Activated CD8-positive, alpha-beta T cell treated with anti-CD3 and anti-CD28 coated beads, Interleukin-2, amount 10 ng/mL, durations not matched to agents 7 days and 5 days (primary cell): ENCODE measurements around the gene KIF11. TPM values are rescaled to one million over a fixed set of nuclear protein-coding genes. Genes with fewer than 3 reads are reported as not detected.

Experiments used
- ATAC-seq: fragments of 150-1000 bp; cut with Tn5 transposase; one replicate; pipeline ENCODE4 v1.10.0; 2021; ENCODE audit warnings: moderate library complexity
- CTCF ChIA-PET: fragments of 350-600 bp; sonication (Branson Sonifier 250); formaldehyde crosslinking; loops from one replicate; lab custom pipeline; 2021; ENCODE audit warnings: antibody characterized with exemption; lab: Charles Lee
- POLR2A ChIA-PET: fragments of 350-600 bp; sonication (Branson Sonifier 250); formaldehyde crosslinking; loops from one replicate; lab custom pipeline; 2021; ENCODE audit warnings: antibody characterized with exemption; lab: Charles Lee
- DNase-seq: peaks from one replicate; pipeline ENCODE4 v3.0.0-alpha.2; 2020
- H3K27ac Mint-ChIP-seq: one replicate; pipeline ENCODE4 v1.8.0; 2021; ENCODE audit warnings: mild to moderate bottlenecking, mixed read lengths
- H3K27me3 Mint-ChIP-seq: one replicate; pipeline ENCODE4 v1.8.0; 2021; ENCODE audit warnings: low read depth, mixed read lengths
- H3K36me3 Mint-ChIP-seq: one replicate; pipeline ENCODE4 v1.8.0; 2021; ENCODE audit warnings: low read depth, mixed read lengths
- H3K4me1 Mint-ChIP-seq: one replicate; pipeline ENCODE4 v1.8.0; 2021; ENCODE audit warnings: low read depth, mixed read lengths
- H3K4me3 Mint-ChIP-seq: one replicate; pipeline ENCODE4 v1.8.0; 2021; ENCODE audit warnings: mild to moderate bottlenecking, mixed read lengths
- H3K9me3 Mint-ChIP-seq: one replicate; pipeline ENCODE4 v1.8.0; 2022; ENCODE audit warnings: mixed read lengths; ENCODE audit not compliant: insufficient read depth
- total RNA-seq, 2 experiments: library from RNA; stranded (reverse); gene quantifications; one replicate each; pipeline ENCODE4 v1.2.3, GENCODE V29; 2021

The KIF11 gene
- total RNA-seq, 2 experiments from 2014 or later, result 85.2 to 87.0 TPM

- Mint-ChIP-seq H3K4me3 (peak overlapping the region; percentile 50), H3K27me3 (peaks cover 64% of the 10 kb centered on the region), H3K9me3 (no peaks in the 10 kb centered on the region), H3K4me1 (peaks cover 28% of the 10 kb centered on the region), H3K27ac (no peak overlapping the region), H3K36me3 (no peaks in the 10 kb centered on the region)
- ATAC-seq (no peak), DNase-seq (no peak)
- ChIA-PET CTCF (no interaction called here), POLR2A (no interaction called here)
Measured at GRCh38 chr10:92688573-92688926, 95.6 kb downstream of the KIF11 start.

GRCh38 chr10:92688927-92689662, 96.2 kb downstream of the KIF11 start:
- CTCF ChIA-PET, result no interaction called here
- DNase-seq, result peak; percentile 23
- no peak overlapping the region for H3K27ac Mint-ChIP-seq
- H3K4me3 Mint-ChIP-seq, result peak overlapping the region; percentile 50
- POLR2A ChIA-PET, result no interaction called here
- H3K36me3 Mint-ChIP-seq, result no peaks in the 10 kb centered on the region
- ATAC-seq, result peak; percentile 20
- peaks cover 67% of the 10 kb centered on the region for H3K27me3 Mint-ChIP-seq
- peaks cover 28% of the 10 kb centered on the region for H3K4me1 Mint-ChIP-seq
- H3K9me3 Mint-ChIP-seq, result no peaks in the 10 kb centered on the region

GRCh38 chr10:92689663-92690210, 96.8 kb downstream of the KIF11 start, which contains the start of gene HHEX:
HHEX (plus strand) TSS chr10:92689955; CDS start chr10:92689987, 32 bp downstream.
- ChIA-PET CTCF (no interaction called here), POLR2A (no interaction called here)
- peaks cover 28% of the 10 kb centered on the region for H3K4me1 Mint-ChIP-seq
- H3K36me3 Mint-ChIP-seq, result no peaks in the 10 kb centered on the region
- peak; percentile 33 for DNase-seq
- H3K9me3 Mint-ChIP-seq, result no peaks in the 10 kb centered on the region
- peaks cover 68% of the 10 kb centered on the region for H3K27me3 Mint-ChIP-seq
- no peak within 1 kb of the TSS for H3K27ac Mint-ChIP-seq
- ATAC-seq, result peak; percentile 67
- H3K4me3 Mint-ChIP-seq, result peak within 1 kb of the TSS; percentile 63

GRCh38 chr10:92690211-92690914, 97.4 kb downstream of the KIF11 start:
- Mint-ChIP-seq H3K27ac (no peak overlapping the region), H3K4me1 (peaks cover 28% of the 10 kb centered on the region), H3K4me3 (peak overlapping the region; percentile 63), H3K36me3 (no peaks in the 10 kb centered on the region), H3K27me3 (peaks cover 67% of the 10 kb centered on the region), H3K9me3 (no peaks in the 10 kb centered on the region)
- DNase-seq, result peak; percentile 72
- ChIA-PET CTCF (interaction anchor here (1.1 kb wide), 1 partner anchor 152 kb away, joined by 3 read pairs; no protein-coding TSS in a partner anchor), POLR2A (interaction anchor here (0.8 kb wide), 1 partner anchor 9 kb away, joined by 4 read pairs; no protein-coding TSS in a partner anchor)
- ATAC-seq, result peak; percentile 61

GRCh38 chr10:92690915-92691590, 98.1 kb downstream of the KIF11 start:
- peaks cover 61% of the 10 kb centered on the region for H3K27me3 Mint-ChIP-seq
- no peaks in the 10 kb centered on the region for H3K36me3 Mint-ChIP-seq
- CTCF ChIA-PET, result interaction anchor here (1.1 kb wide), 1 partner anchor 152 kb away, joined by 3 read pairs; no protein-coding TSS in a partner anchor

GRCh38 chr10:92691591-92692079, 98.7 kb downstream of the KIF11 start:
- ChIA-PET POLR2A (no interaction called here), CTCF (interaction anchor here (1.1 kb wide), 1 partner anchor 151 kb away, joined by 3 read pairs; no protein-coding TSS in a partner anchor)
- peaks cover 63% of the 10 kb centered on the region for H3K27me3 Mint-ChIP-seq
- H3K9me3 Mint-ChIP-seq, result no peaks in the 10 kb centered on the region
- H3K27ac Mint-ChIP-seq, result peak overlapping the region; percentile 57
- H3K4me1 Mint-ChIP-seq, result peaks cover 28% of the 10 kb centered on the region
- no peaks in the 10 kb centered on the region for H3K36me3 Mint-ChIP-seq
- ATAC-seq, result peak; percentile 5
- peak overlapping the region; percentile 1 for H3K4me3 Mint-ChIP-seq
- peak; percentile 38 for DNase-seq

More at GRCh38 chr10:92690915-92691590, 98.1 kb downstream of the KIF11 start:
- Mint-ChIP-seq H3K27ac (peak overlapping the region; percentile 57), H3K9me3 (no peaks in the 10 kb centered on the region), H3K4me1 (peaks cover 28% of the 10 kb centered on the region), H3K4me3 (peak overlapping the region; percentile 63)
- ATAC-seq (no peak), DNase-seq (no peak)
- POLR2A ChIA-PET, result interaction anchor here (0.8 kb wide), 1 partner anchor 10 kb away, joined by 4 read pairs; no protein-coding TSS in a partner anchor

- ATAC-seq (no peak), DNase-seq (no peak)
- H3K4me1 Mint-ChIP-seq, result peaks cover 28% of the 10 kb centered on the region
- peak overlapping the region; percentile 1 for H3K4me3 Mint-ChIP-seq
- H3K27ac Mint-ChIP-seq, result no peak overlapping the region
- no peaks in the 10 kb centered on the region for H3K9me3 Mint-ChIP-seq
- CTCF ChIA-PET, result no interaction called here
- POLR2A ChIA-PET, result no interaction called here
- H3K36me3 Mint-ChIP-seq, result no peaks in the 10 kb centered on the region
- peaks cover 68% of the 10 kb centered on the region for H3K27me3 Mint-ChIP-seq
Measured at GRCh38 chr10:92692080-92692671, 99.2 kb downstream of the KIF11 start.

- ATAC-seq (no peak), DNase-seq (no peak)
- H3K27ac Mint-ChIP-seq, result no peak overlapping the region
- POLR2A ChIA-PET, result no interaction called here
- H3K4me3 Mint-ChIP-seq, result no peak overlapping the region
- peaks cover 34% of the 10 kb centered on the region for H3K4me1 Mint-ChIP-seq
- H3K9me3 Mint-ChIP-seq, result no peaks in the 10 kb centered on the region
- CTCF ChIA-PET, result no interaction called here
- H3K36me3 Mint-ChIP-seq, result no peaks in the 10 kb centered on the region
- peaks cover 71% of the 10 kb centered on the region for H3K27me3 Mint-ChIP-seq
Measured at GRCh38 chr10:92692697-92693533, 100.0 kb downstream of the KIF11 start.

GRCh38 chr10:92693534-92693893, 100.6 kb downstream of the KIF11 start:
- no peak for DNase-seq
- CTCF ChIA-PET, result no interaction called here
- Mint-ChIP-seq H3K27ac (no peak overlapping the region), H3K9me3 (no peaks in the 10 kb centered on the region), H3K4me3 (no peak overlapping the region), H3K4me1 (peaks cover 39% of the 10 kb centered on the region), H3K27me3 (peaks cover 70% of the 10 kb centered on the region), H3K36me3 (no peaks in the 10 kb centered on the region)
- no peak for ATAC-seq
- POLR2A ChIA-PET, result no interaction called here

GRCh38 chr10:92695679-92696605, 103.0 kb downstream of the KIF11 start:
- ATAC-seq (no peak), DNase-seq (no peak)
- H3K4me1 Mint-ChIP-seq, result peaks cover 40% of the 10 kb centered on the region
- H3K9me3 Mint-ChIP-seq, result no peaks in the 10 kb centered on the region
- no peak overlapping the region for H3K4me3 Mint-ChIP-seq
- ChIA-PET POLR2A (no interaction called here), CTCF (no interaction called here)
- H3K27me3 Mint-ChIP-seq, result peaks cover 74% of the 10 kb centered on the region
- no peak overlapping the region for H3K27ac Mint-ChIP-seq
- no peaks in the 10 kb centered on the region for H3K36me3 Mint-ChIP-seq
